ENCODE results near the gene FBXO40. TPM values are rescaled to one million over a fixed set of nuclear protein-coding genes. Genes with fewer than 3 reads are reported as not detected.

The FBXO40 gene
- total and polyA plus RNA-seq, 4 donors: 0.13 TPM; not detected in 3

GRCh38 chr3:121667333-121667732, 74.2 kb downstream of the FBXO40 start:
- Histone ChIP-seq H3K9me3 (ENCODE audit: control insufficient read depth, low read length) (no peaks in the 10 kb centered on the region), H3K27me3 (ENCODE audit: control insufficient read depth in 1 of 2, insufficient read depth in 2 of 2, low read length in 1 of 2) (no peaks in the 10 kb centered on the region), H3K4me1 (ENCODE audit: control insufficient read depth in 1 of 2, insufficient read depth in 2 of 2, low read length in 2 of 2) (no peaks in the 10 kb centered on the region), H3K27ac (ENCODE audit: low read depth in 1 of 2, low read length in 2 of 2) (no peak overlapping the region), H3K4me3 (ENCODE audit: low read length in 2 of 2) (no peak overlapping the region), H3K36me3 (ENCODE audit: control insufficient read depth in 1 of 2, insufficient read depth in 2 of 2, low read length in 1 of 2) (peaks cover 15 to 22% of the 10 kb centered on the region in 2 donors)
- DNase-seq (no peak), ATAC-seq (ENCODE audit: low FRiP score) (no peak)
- 84 to 87% methylated on average over 4 of the region's 4 CpGs for WGBS, 2 donors
- intact Hi-C loops (cut with DNase I): no loop called here

- intact Hi-C loops (cut with DNase I): no loop called here
- Histone ChIP-seq H3K4me1 (ENCODE audit: control insufficient read depth in 1 of 2, insufficient read depth in 2 of 2, low read length in 2 of 2) (no peaks in the 10 kb centered on the region), H3K36me3 (ENCODE audit: control insufficient read depth in 1 of 2, insufficient read depth in 2 of 2, low read length in 1 of 2) (peaks cover 3 to 17% of the 10 kb centered on the region in 2 donors), H3K27me3 (ENCODE audit: control insufficient read depth in 1 of 2, insufficient read depth in 2 of 2, low read length in 1 of 2) (no peaks in the 10 kb centered on the region), H3K4me3 (ENCODE audit: low read length in 2 of 2) (no peak overlapping the region), H3K27ac (ENCODE audit: low read depth in 1 of 2, low read length in 2 of 2) (no peak overlapping the region), H3K9me3 (ENCODE audit: control insufficient read depth, low read length) (no peaks in the 10 kb centered on the region)
- ATAC-seq (ENCODE audit: low FRiP score) (no peak), DNase-seq (no peak)
Measured at GRCh38 chr3:121670676-121671075, 77.5 kb downstream of the FBXO40 start.

DNA sequence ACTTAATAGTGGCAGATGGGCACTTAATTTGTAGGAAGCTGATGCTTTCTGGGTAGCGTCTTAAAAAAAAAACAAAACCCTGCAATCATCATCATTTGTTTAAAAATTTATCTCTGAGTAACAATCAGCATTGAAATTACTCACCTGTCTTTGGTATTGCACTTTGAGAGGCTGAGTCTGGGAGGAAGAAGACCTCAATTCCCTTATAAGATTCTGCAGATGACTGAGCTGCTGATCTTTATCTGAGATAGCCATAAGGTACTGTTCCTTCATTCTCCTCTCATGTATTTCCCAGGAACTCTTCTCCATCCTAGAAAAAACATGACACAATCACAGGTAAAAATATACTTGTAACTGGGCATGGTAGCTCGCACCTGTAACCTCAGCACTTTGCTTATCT, 84.0 kb downstream of the FBXO40 start:
- no peak overlapping the region for H3K27ac ChIP-seq (ENCODE audit: low read depth in 1 of 2, low read length in 2 of 2)
- no peaks in the 10 kb centered on the region for H3K4me1 ChIP-seq (ENCODE audit: control insufficient read depth in 1 of 2, insufficient read depth in 2 of 2, low read length in 2 of 2)
- DNase-seq (no peak), ATAC-seq (ENCODE audit: low FRiP score) (no peak)
- peaks cover 5 to 13% of the 10 kb centered on the region in 2 donors for H3K36me3 ChIP-seq (ENCODE audit: control insufficient read depth in 1 of 2, insufficient read depth in 2 of 2, low read length in 1 of 2)
- H3K4me3 ChIP-seq (ENCODE audit: low read length in 2 of 2): no peak overlapping the region
- intact Hi-C loops (cut with DNase I): no loop called here
- WGBS, 2 donors: 92 to 97% methylated on average over 2 of the region's 2 CpGs
- H3K27me3 ChIP-seq (ENCODE audit: control insufficient read depth in 1 of 2, insufficient read depth in 2 of 2, low read length in 1 of 2): no peaks in the 10 kb centered on the region
- H3K9me3 ChIP-seq (ENCODE audit: control insufficient read depth, low read length): no peaks in the 10 kb centered on the region

Other genes starting within 250 kb of the FBXO40 start
- under 1 TPM; 0.23 to 0.63 TPM for gene POLQ, start 47.4 kb upstream of the FBXO40 start, total RNA-seq
- under 1 TPM in 1 of 2 donors, not detected in 1; 0.13 TPM for gene POLQ, start 47.4 kb upstream of the FBXO40 start, polyA plus RNA-seq
- gene ARGFX, start 25.4 kb upstream of the FBXO40 start, total RNA-seq: not detected
- gene ARGFX, start 25.4 kb upstream of the FBXO40 start, polyA plus RNA-seq: not detected
- 10 to 100 TPM; 54.1 to 66.8 TPM for gene HCLS1, start 67.5 kb downstream of the FBXO40 start, total RNA-seq
- 10 to 100 TPM; 12.9 to 54.6 TPM for gene HCLS1, start 67.5 kb downstream of the FBXO40 start, polyA plus RNA-seq
- 10 to 100 TPM; 73.5 to 74.0 TPM for gene GOLGB1, start 156.4 kb downstream of the FBXO40 start, total RNA-seq
- 10 to 100 TPM; 14.5 to 25.5 TPM for gene GOLGB1, start 156.4 kb downstream of the FBXO40 start, polyA plus RNA-seq
- gene IQCB1, start 241.7 kb downstream of the FBXO40 start, total RNA-seq: 10 to 100 TPM; 17.5 to 20.4 TPM
- 10 to 100 TPM; 10.9 to 13.7 TPM for gene IQCB1, start 241.7 kb downstream of the FBXO40 start, polyA plus RNA-seq
- 1 to 10 TPM; 4.3 to 6.0 TPM for gene EAF2, start 241.8 kb downstream of the FBXO40 start, total RNA-seq
- gene EAF2, start 241.8 kb downstream of the FBXO40 start, polyA plus RNA-seq: 1 to 10 TPM; 2.5 to 8.3 TPM

All from aorta (tissue), 5 donors.